ENCODE data around the gene KRTAP3-3.

GRCh38 chr17:41042953-41043352 is 49.0 kb upstream of the KRTAP3-3 start:
- no peak for TF ChIP-seq EZH2 (optimal IDR thresholded peaks at IDR 0.05; ENCODE audit: low read depth, low read length)
- TF ChIP-seq CTCF (IDR thresholded peaks at IDR 0.05; ENCODE audit: low read length) = no peak
- TF ChIP-seq EZH2phosphoT487 (IDR thresholded peaks at IDR 0.05; ENCODE audit: low read length) = no peak
